GM18951 (cell line): ENCODE measurements around the gene TNRC18.
"Not testable (repeated sequence)": the region's sequence is repeated elsewhere in the genome, so short reads cannot be mapped to it uniquely, and the experiment has no call there.

Experiments used
- POLR2A ChIP-seq: IDR thresholded peaks from 4 replicates; pipeline ENCODE4 v1.6.1; 2011; ENCODE audit warnings: mild to moderate bottlenecking; ENCODE audit not compliant: insufficient read length, insufficient read depth; ENCODE audit errors: extremely low read depth
- in situ Hi-C: fragments of 300-500 bp; cut with MboI; formaldehyde crosslinking; loops from one replicate; pipeline ENCODE4 v1.12.0; 2022; ENCODE audit warnings: low sequenced_read_pairs, mixed read lengths, inconsistent platforms; ENCODE audit not compliant: unreplicated experiment

TNRC18 gene

GRCh38 chr7:5274441-5274840 is 149.2 kb downstream of the TNRC18 start:
- TF ChIP-seq POLR2A: no peak
- in situ Hi-C loops: no loop called here

- in situ Hi-C loops: not testable (repeated sequence)
Observed at GRCh38 chr7:5273831-5274405, 149.7 kb downstream of the TNRC18 start.

DNA sequence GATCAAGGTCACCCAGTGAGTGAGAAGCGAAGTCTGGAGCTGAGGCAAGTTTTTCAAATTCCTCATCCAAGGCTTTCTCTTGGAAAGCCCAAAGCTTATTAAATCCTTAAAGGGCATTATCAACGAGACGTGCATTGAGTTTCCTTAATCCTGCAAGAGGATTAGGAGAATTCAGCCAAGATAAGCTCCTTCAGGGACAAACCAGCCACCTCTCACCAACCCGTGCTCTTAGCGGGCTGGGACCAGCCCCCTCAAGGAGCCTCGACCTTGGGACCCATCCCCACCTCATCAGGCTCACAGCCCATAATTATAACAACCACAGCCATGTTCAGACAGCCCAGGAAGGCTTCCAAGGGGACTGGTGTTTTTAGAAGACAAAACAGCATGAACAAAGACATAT is 152.8 kb downstream of the TNRC18 start:
- no peak for TF ChIP-seq POLR2A
- in situ Hi-C loops: no loop called here

DNA sequence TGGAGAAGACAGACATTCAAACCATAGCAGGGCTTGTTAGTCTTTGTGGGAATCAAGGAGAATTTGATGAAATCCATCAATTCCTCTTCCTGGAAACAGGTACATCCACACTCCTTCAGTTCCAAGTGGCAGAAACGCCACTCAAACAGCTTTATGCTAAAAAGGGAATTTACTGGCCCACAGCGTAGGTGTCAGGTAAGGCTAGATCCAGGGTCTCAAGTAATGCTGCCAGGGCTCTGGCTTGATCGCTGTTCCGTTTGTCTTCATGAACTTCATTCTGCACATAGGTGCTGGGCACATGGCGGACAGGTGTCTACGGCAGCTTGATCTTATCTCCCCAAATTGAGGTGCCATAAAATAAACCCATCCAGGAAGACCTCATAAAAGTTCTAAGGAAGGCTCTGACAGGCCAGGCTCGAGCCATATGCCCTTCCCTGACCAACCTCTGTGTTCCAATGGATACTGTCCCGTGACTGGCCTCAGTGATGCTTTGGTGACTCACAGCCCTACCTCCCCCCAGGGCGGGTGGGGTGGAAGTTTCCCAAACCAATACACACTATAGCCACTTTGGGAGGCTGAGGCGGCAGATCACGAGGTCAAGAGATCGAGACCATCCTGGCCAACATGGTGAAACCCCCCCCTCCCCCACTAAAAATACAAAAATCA is 153.5 kb downstream of the TNRC18 start:
- in situ Hi-C loops: not testable (repeated sequence)

GRCh38 chr7:5267829-5268228 is 155.8 kb downstream of the TNRC18 start:
- in situ Hi-C loops: not testable (repeated sequence)

DNA sequence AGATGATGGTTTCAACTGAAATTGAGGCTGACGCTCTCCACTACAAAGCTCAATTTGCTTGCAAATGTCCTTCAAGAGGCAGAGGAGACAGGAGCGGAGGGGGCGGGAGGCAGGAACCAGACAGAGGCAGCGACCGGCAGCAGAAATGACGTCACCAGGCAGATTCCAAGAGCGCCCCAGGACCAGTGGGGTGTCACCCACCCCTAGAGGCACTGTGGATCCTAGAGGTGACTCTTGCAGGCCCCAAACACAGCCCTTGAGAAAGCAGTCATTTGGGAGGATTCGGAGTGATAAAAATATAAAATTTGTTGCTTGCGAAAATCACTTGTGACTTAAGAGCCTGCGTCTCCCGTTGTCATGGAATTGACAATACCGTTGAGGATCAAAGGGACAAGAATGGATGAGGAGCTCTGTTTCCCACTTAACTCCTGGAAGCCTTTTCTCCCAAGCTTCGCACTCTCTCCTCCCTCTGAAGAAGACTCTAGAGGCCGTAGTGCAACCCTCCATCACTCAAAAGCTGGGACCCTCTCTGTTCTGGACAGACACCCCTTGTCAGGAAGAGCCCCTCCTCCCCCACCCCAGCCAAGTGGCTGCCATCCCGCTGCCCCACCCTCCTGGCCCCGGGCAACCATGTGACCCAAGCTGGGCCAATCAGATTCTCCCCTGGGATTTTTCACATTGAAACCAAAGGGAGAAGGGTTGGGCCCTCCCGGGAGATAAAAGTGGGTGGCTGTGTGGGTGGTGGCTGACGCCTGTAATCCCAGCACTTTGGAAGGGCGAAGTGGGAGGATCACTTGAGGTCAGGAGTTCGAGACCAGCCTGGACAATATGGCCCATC is 157.2 kb downstream of the TNRC18 start:
- in situ Hi-C loops: no loop called here
- TF ChIP-seq POLR2A: no peak

DNA sequence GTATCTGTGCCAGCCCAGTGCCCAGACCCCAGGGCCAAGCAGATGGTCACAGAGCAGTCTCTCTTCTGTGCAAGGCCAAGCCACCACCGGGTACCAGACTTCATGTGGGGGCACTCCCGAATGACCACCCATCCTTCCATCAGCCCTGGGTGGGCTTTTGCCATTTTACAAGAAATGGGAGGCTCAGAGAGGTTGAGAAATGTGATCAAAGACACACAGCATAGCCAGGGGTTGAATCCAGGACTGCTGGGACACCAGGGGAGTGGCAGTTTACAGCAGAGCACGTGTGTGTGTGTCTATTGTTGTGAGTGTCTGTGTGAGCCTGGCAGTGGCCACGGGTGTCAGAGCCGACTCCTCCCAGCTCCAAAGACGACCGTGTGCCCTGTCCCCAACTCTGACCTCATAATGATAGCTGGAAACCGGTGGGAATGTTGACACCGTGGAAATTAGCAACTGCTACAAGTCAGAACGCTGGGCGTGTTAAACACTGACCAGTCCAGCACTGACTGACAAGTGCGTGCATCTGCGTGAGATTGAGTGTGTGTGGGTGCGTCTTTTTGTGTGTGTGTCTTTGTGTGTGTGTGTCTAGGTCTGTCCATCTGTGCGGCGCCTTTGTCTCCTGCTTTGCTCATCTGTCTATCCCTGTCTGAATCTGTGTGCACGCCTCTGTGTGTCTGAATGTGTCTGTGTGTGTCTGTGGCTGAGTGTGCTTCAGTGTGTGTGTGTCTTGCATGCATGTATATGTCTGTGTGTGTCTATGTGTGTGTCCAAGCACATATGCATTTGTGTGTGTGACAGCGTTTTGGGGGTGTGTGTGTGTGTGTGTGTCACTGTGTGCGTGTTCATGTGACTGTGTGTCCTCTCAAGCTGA is 158.1 kb downstream of the TNRC18 start:
- no peak for TF ChIP-seq POLR2A
- in situ Hi-C loops: no loop called here

DNA sequence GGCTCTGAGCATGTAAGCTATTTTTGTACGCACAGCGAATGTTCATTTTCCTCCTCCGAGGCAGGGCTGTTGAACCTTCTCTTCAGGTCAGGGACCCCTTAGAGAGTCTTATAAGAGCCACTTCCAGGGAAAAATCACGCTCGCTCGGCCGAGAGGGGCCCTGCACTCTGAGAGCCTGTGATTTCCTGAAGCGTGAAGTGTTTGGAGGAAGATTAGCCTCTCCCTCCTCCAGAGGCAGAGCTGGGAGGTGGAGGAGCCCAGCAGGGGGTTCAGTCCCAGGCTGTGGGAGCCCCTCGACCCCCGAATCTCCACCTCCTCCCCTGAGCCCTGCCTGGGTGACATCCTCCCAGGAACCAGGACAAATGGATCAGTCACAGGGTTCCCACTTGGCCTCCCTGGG is 160.6 kb downstream of the TNRC18 start:
- in situ Hi-C loops: not testable (repeated sequence)

- in situ Hi-C loops: not testable (repeated sequence)
Observed at GRCh38 chr7:5260530-5261068, 163.0 kb downstream of the TNRC18 start.
